K562 (cell line): ENCODE results near the gene ZBTB20. TPM values are rescaled to one million over a fixed set of nuclear protein-coding genes. Genes with fewer than 3 reads are reported as not detected.

Experiments
- ATAC-seq: fragments of 200-7000 bp; cut with Tn5 transposase; 3 replicates; pipeline ENCODE4 v1.9.1; 2020; ENCODE audit warnings: moderate library complexity
- BruUV-seq: library from RNA; stranded (reverse); fragments of 400-500 nt; replicated peaks from 2 replicates; lab custom pipeline; 2021; lab: Mats Ljungman, UMichigan
- CTCF ChIA-PET: fragments of 300-600 bp; formaldehyde crosslinking; extraction: SDS; loops from one replicate; lab custom pipeline; 2021; ENCODE audit warnings: low intra/inter-chr PET ratio; lab: Yijun Ruan, JAX
- POLR2A ChIA-PET: fragments of 300-600, 350-650 bp; sonication (Branson Sonifier 250); formaldehyde crosslinking; extraction: SDS; loops from one replicate; lab custom pipeline; 2021; ENCODE audit warnings: antibody characterized with exemption, inconsistent platforms; lab: Yijun Ruan, JAX
- DNase-seq, 4 experiments: peaks; one replicate each; pipeline versions ENCODE4 v3.0.0 to v3.0.0-alpha.2; 2011 to 2018; ENCODE audit warnings: low spot score in 3 of 4, mixed read lengths in 3 of 4; ENCODE audit errors: extremely low read depth in 1 of 4
- FAIRE-seq: peaks from 2 replicates; lab custom pipeline; 2011; peaks lifted over from hg19 to GRCh38; lab: Jason Lieb, UNC
- H2AFZ ChIP-seq: 2 replicates; pipeline ENCODE4 v1.6.0; 2011; ENCODE audit warnings: low read depth, low read length, control low read depth, inconsistent platforms
- H3K27ac ChIP-seq: fragments of 200-600 bp; 3 replicates; pipeline ENCODE4 v1.8.0; 2011; ENCODE audit warnings: low read depth, mild to moderate bottlenecking, control low read depth, inconsistent platforms, low read length, moderate library complexity, mixed read lengths; ENCODE audit errors: extremely low read depth
- H3K27me3 ChIP-seq, 2 experiments: fragments of 300-600 bp in 1 of 2; 2 replicates in 1 of 2; 3 replicates in 1 of 2; pipeline versions ENCODE4 v1.6.0 to v1.8.0; 2011; ENCODE audit warnings: inconsistent platforms in 2 of 2, low read length in 2 of 2, mild to moderate bottlenecking in 1 of 2, mixed read lengths in 1 of 2, moderate library complexity in 1 of 2; ENCODE audit not compliant: control insufficient read depth in 2 of 2, insufficient read depth in 2 of 2
- H3K36me3 ChIP-seq: fragments of 300-600 bp; 3 replicates; pipeline ENCODE4 v1.8.0; 2011; ENCODE audit warnings: mild to moderate bottlenecking, low read length, inconsistent platforms; ENCODE audit not compliant: control insufficient read depth, insufficient read depth
- H3K4me1 ChIP-seq, 2 experiments: fragments of 200-600 bp in 1 of 2; replicated peaks in 1 of 2; 2 replicates in 1 of 2; 3 replicates in 1 of 2; pipeline versions ENCODE4 v1.5.1 to v1.8.0; 2011; ENCODE audit warnings: inconsistent platforms in 2 of 2, low read length in 2 of 2, mild to moderate bottlenecking in 1 of 2, mixed read lengths in 1 of 2, moderate library complexity in 1 of 2; ENCODE audit not compliant: control insufficient read depth in 2 of 2, insufficient read depth in 2 of 2
- H3K4me2 ChIP-seq: 2 replicates; pipeline ENCODE4 v1.6.1; 2011; ENCODE audit warnings: low read length, control low read depth, inconsistent platforms, mixed read lengths; ENCODE audit not compliant: insufficient read depth
- H3K4me3 ChIP-seq: fragments of 200-600 bp; sonication (generic), shearing (Covaris generic); 2 replicates; pipeline ENCODE4 v1.5.1; 2016; ENCODE audit warnings: control low read depth, inconsistent platforms
- H3K79me2 ChIP-seq: fragments of 200-600 bp; 3 replicates; pipeline ENCODE4 v1.8.0; 2011; ENCODE audit warnings: low read length, inconsistent platforms; ENCODE audit not compliant: control insufficient read depth, insufficient read depth
- H3K9ac ChIP-seq, 2 experiments: 2 replicates each; pipeline versions ENCODE4 v1.6.0 to v1.6.1; 2011; ENCODE audit warnings: low read depth in 2 of 2, low read length in 2 of 2, control low read depth in 1 of 2, inconsistent platforms in 1 of 2, mild to moderate bottlenecking in 1 of 2, mixed read lengths in 1 of 2; ENCODE audit not compliant: insufficient read depth in 1 of 2
- H3K9me1 ChIP-seq: one replicate; pipeline ENCODE4 v1.6.0; 2011; ENCODE audit warnings: inconsistent platforms, mild to moderate bottlenecking, low read length, moderate library complexity; ENCODE audit not compliant: control insufficient read depth, insufficient read depth
- H3K9me3 ChIP-seq: replicated peaks from 2 replicates; pipeline ENCODE4 v1.5.1; 2011; ENCODE audit warnings: low read depth, low read length, inconsistent platforms; ENCODE audit not compliant: control insufficient read depth, insufficient read depth
- H4K20me1 ChIP-seq: replicated peaks from 2 replicates; pipeline ENCODE4 v1.6.1; 2011; ENCODE audit warnings: low read length, inconsistent platforms, mixed read lengths; ENCODE audit not compliant: control insufficient read depth, insufficient read depth
- FOXM1 ChIP-seq, 2 experiments: fragments of 450-650 bp in 1 of 2; sonication (generic) in 1 of 2; formaldehyde crosslinking in 1 of 2; IDR thresholded peaks; 2 replicates each; pipeline versions ENCODE4 v1.6.1 to v1.9.0; 2017 to 2022; ENCODE audit warnings: low read depth in 2 of 2, mild to moderate bottlenecking in 2 of 2, missing genetic modification reagents in 1 of 2, moderate library complexity in 1 of 2
- HNRNPUL1 ChIP-seq: fragments of 200-400 bp; formaldehyde crosslinking; IDR thresholded peaks from 2 replicates; pipeline ENCODE4 v1.6.1; 2017; ENCODE audit warnings: low read length
- KLF10 ChIP-seq: fragments of 250-450 bp; sonication (Bioruptor Pico); IDR thresholded peaks from 2 replicates; pipeline ENCODE4 v1.6.1; 2021; ENCODE audit warnings: matching md5 sums
- RBM15 ChIP-seq: fragments of 200-400 bp; formaldehyde crosslinking; IDR thresholded peaks from 2 replicates; pipeline ENCODE4 v1.6.1; 2018; ENCODE audit warnings: mild to moderate bottlenecking, low read length, moderate library complexity; ENCODE audit not compliant: insufficient read depth
- RFX1 ChIP-seq: fragments of 450-650 bp; IDR thresholded peaks from 2 replicates; pipeline ENCODE4 v1.6.1; 2016; ENCODE audit warnings: mild to moderate bottlenecking, moderate library complexity
- SRF ChIP-seq, 2 experiments: fragments of 250-450, 450-650 bp in 1 of 2; sonication (Bioruptor Pico) in 1 of 2; sonication (generic) in 1 of 2; formaldehyde crosslinking; IDR thresholded peaks; 2 replicates each; pipeline versions ENCODE4 v1.5.0 to v1.5.1; 2020 to 2022; ENCODE audit warnings: mild to moderate bottlenecking in 1 of 2, missing genetic modification reagents in 1 of 2
- ZNF146 ChIP-seq: IDR thresholded peaks from one replicate; pipeline ENCODE4 v1.6.1; 2018; ENCODE audit warnings: missing compliant biosample characterization; ENCODE audit not compliant: unreplicated experiment
- ZNF217 ChIP-seq: sonication (generic); formaldehyde crosslinking; IDR thresholded peaks from 2 replicates; pipeline ENCODE4 v1.8.0; 2022; ENCODE audit warnings: mild to moderate bottlenecking, missing genetic modification reagents
- ZNF354B ChIP-seq: fragments of 250-450 bp; sonication (Bioruptor Pico); IDR thresholded peaks from 2 replicates; pipeline ENCODE4 v1.4.0; 2020
- WGBS: fragments of 100-300 bp; shearing (Covaris generic); methylation state at CpG from one replicate; pipeline ENCODE4 v1.1.6; 2016; ENCODE audit warnings: low coverage, mixed read lengths; ENCODE audit not compliant: insufficient coverage; ENCODE audit errors: missing lambda C conversion rate; 5-methylcytosine and 5-hydroxymethylcytosine counted together
- in situ Hi-C: fragments of 300-500 bp; cut with MboI; formaldehyde crosslinking; loops from 4 replicates; pipeline ENCODE4 v1.15.0; 2018; ENCODE audit warnings: inconsistent platforms, mixed read lengths
- intact Hi-C: fragments of 100-400 bp; cut with micrococcal nuclease; formaldehyde crosslinking; loops from 2 replicates; pipeline ENCODE4 v1.14.2; 2022
- polyA plus RNA-seq, 8 experiments: library from polyadenylated mRNA; depleted of rRNA in 4 of 8; stranded (reverse) in 5 of 8; unstranded in 3 of 8; fragments of >200 nt; fragmentation: Nextera tagmentation in 2 of 8; fragmentation: Illumina TruSeq in 1 of 8; extraction: Ambion mirVana in 2 of 8; extraction: Trizol in 1 of 8; gene quantifications; 2 replicates each; pipeline versions ENCODE4 v1.2.1 to v1.2.3, GENCODE V29; 2011 to 2014; ENCODE audit warnings: inconsistent platforms in 1 of 8, missing spikeins in 1 of 8
- total RNA-seq, 7 experiments: library from RNA; depleted of rRNA in 6 of 7; stranded (reverse); fragments of >200 nt in 6 of 7; fragmentation: Illumina TruSeq in 2 of 7; extraction: Trizol in 2 of 7; gene quantifications; 2 replicates each; pipeline versions ENCODE4 v1.2.1 to v1.2.3, GENCODE V29; 2011 to 2021; ENCODE audit warnings: low replicate concordance in 1 of 7
- TF ChIP-seq, protein P1 (sequence below): fragments of 150-350 bp; IDR thresholded peaks from 2 replicates; pipeline ENCODE4 v1.6.1; 2014; ENCODE audit warnings: low read depth, mild to moderate bottlenecking, low read length, borderline replicate concordance
- TF ChIP-seq, protein P2 (sequence below): fragments of 250-450 bp; sonication (Bioruptor Pico); IDR thresholded peaks from 2 replicates; pipeline ENCODE4 v1.5.0; 2021; ENCODE audit warnings: mild to moderate bottlenecking, moderate library complexity

Gene ZBTB20
- total and polyA plus RNA-seq, 9 of the 15 experiments (the other 6 are each of a cell fraction or from before 2014, with no cell fraction given) = 0.17 to 1.7 (median 0.45) TPM

DNA sequence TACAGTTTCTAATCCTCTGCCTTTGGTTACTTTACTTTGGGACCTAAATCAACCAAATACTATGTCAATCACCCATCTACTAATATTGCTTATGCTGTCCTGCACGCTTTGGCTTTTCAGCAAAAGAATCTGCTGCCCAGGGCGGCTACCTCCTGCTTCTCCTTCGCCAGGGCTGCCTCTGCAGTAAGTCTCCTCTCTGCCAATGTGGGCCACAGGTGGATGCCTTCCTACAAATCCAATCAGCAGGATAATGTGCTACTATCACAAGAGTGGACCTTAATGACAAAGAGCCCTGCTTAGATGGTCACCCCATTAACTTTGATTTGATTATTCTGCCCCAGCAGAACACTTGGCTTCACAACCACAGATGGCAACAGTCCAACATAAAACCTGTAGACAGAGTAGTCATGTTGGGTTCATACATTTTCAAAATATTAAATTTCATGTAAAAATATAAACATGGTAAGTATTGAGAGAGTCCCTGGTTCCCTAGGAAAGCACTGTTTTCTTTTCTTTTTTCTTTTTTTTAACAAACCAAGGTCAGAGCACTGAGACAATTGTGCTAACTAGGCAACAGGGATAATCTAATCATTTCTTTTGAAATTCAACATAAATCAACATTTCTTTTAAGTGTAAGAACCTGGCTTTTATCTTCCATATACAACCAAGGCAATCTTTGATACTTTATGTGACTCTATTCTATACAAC is 298.3 kb downstream of the ZBTB20 start:
- Histone ChIP-seq H3K9me3 (no peaks in the 10 kb centered on the region), H3K9ac (no peak overlapping the region), H4K20me1 (no peaks in the 10 kb centered on the region), H3K27ac (no peak overlapping the region), H3K4me3 (no peak overlapping the region), H3K4me2 (no peak overlapping the region), H3K9me1 (no peaks in the 10 kb centered on the region), H2AFZ (no peak overlapping the region), H3K79me2 (no peaks in the 10 kb centered on the region), H3K36me3 (no peaks in the 10 kb centered on the region), H3K4me1 (no peaks in the 10 kb centered on the region), H3K27me3 (no peaks in the 10 kb centered on the region)
- WGBS = 18% methylated on average over 3 of the region's 3 CpGs
- no TSS peak for BruUV-seq
- DNase-seq = no peak
- ChIA-PET POLR2A (no interaction called here), CTCF (no interaction called here)
- no peak for ATAC-seq
- intact Hi-C loops (no loop called here), in situ Hi-C loops (no loop called here)
- no peak for FAIRE-seq
- TF ChIP-seq FOXM1 (IDR thresholded peaks at IDR 0.05; ENCODE audit: low read depth) = no peak
- TF ChIP-seq FOXM1 (CRISPR knock-in tag; IDR thresholded peaks at IDR 0.05; ENCODE audit: low read depth) = no peak
- TF ChIP-seq, protein P1, sequence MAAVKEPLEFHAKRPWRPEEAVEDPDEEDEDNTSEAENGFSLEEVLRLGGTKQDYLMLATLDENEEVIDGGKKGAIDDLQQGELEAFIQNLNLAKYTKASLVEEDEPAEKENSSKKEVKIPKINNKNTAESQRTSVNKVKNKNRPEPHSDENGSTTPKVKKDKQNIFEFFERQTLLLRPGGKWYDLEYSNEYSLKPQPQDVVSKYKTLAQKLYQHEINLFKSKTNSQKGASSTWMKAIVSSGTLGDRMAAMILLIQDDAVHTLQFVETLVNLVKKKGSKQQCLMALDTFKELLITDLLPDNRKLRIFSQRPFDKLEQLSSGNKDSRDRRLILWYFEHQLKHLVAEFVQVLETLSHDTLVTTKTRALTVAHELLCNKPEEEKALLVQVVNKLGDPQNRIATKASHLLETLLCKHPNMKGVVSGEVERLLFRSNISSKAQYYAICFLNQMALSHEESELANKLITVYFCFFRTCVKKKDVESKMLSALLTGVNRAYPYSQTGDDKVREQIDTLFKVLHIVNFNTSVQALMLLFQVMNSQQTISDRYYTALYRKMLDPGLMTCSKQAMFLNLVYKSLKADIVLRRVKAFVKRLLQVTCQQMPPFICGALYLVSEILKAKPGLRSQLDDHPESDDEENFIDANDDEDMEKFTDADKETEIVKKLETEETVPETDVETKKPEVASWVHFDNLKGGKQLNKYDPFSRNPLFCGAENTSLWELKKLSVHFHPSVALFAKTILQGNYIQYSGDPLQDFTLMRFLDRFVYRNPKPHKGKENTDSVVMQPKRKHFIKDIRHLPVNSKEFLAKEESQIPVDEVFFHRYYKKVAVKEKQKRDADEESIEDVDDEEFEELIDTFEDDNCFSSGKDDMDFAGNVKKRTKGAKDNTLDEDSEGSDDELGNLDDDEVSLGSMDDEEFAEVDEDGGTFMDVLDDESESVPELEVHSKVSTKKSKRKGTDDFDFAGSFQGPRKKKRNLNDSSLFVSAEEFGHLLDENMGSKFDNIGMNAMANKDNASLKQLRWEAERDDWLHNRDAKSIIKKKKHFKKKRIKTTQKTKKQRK = no peak
- TF ChIP-seq ZNF354B (CRISPR knock-in tag) = no peak
- TF ChIP-seq RBM15 = no peak
- no peak for TF ChIP-seq KLF10 (CRISPR knock-in tag)
- no peak for TF ChIP-seq ZNF217 (CRISPR knock-in tag)
- TF ChIP-seq, protein P2, sequence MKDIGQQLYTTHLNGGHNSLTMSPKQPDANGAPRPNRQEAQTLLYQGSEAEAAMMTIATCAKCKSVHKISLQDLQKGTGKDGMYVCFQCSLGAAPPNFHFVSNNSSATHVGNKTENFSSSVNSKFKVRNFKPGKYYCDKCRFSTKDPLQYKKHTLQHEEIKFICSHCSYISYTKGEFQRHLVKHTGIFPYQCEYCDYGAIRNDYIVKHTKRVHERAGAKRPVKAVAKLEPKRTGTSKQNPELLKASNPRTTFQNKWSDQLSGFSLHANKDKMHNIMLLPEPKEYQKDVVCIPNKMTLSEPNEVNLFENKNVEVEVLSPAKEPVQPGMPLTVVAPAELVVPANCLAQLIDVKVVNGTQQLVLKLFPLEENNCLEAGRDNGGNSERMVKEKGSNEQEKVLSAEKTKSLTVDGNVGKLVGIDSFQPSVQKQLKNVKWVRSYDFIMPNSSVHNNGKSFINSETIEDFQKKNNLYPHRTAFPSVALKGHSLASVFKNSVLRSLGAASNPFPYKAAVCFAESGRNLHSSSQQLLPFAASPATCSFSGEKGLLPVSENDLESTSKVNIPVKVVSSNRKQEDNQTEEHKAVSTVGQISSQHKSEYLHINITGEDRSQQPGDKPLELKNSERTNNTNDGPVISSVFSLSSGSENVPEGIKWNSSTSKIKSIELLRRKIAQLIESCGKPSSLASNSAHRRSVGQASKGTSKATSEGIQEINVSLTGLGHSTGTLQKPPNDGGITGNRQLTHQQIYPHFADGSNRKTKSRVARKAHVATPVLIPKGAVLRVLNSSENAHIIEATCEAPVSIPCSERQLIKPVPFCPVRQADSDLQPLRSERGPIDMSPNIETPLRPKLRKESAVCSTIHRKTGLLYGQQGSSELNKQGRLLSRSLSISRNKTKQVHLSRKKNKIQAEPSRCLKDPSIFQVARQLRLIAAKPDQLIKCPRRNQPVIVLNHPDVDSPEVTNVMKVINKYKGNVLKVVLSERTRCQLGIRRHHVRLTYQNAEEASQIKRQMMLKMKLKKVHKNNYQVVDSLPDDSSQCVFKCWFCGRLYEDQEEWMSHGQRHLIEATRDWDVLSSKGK = no peak
- TF ChIP-seq ZNF146 (CRISPR knock-in tag) = no peak
- TF ChIP-seq RFX1 = no peak
- TF ChIP-seq HNRNPUL1 = no peak
- no peak for TF ChIP-seq SRF (CRISPR knock-in tag; IDR thresholded peaks at IDR 0.05)
